Femur (tissue), 1 donor: Measurements from ENCODE around the gene PLCD1.

Experiments used
- DNase-seq: peaks from one replicate; pipeline ENCODE4 v3.0.0-alpha.2; 2017

PLCD1 gene

DNA sequence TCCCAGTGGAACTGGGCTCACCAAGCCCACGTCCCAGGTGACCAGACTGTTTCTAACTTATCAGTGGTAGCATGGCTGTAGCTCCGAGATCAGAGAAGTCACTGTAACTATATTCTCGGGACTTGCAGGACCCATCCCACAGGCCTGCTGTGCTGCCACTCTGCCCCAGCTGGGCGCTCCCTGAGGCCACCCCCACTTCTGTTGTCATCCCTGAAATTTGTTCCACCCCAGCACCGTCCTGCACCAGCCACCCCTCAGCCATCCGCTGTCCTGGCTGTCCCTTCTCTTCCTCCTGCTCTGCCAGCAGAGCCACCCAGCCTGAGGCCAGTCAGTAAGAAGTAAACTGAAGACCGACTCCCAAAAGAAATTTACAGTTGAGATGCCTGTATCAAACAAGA is 71.9 kb downstream of the PLCD1 start:
- no peak for DNase-seq
